HCT116 (cell line): ENCODE results near the gene PSENEN. TPM values are rescaled to one million over a fixed set of nuclear protein-coding genes. Genes with fewer than 3 reads are reported as not detected.

ENCODE experiments used
- ATAC-seq: fragments of 200-7000 bp; cut with Tn5 transposase; 2 replicates; pipeline ENCODE4 v1.9.1; 2020; ENCODE audit warnings: mild to moderate bottlenecking, moderate library complexity
- BruUV-seq: library from RNA; stranded (reverse); fragments of 400-500 nt; replicated peaks from 2 replicates; lab custom pipeline; 2021; lab: Mats Ljungman, UMichigan
- CTCF ChIA-PET: fragments of 300-600 bp; sonication (Branson Sonifier 250); formaldehyde crosslinking; loops from one replicate; lab custom pipeline; 2021; ENCODE audit warnings: antibody characterized with exemption; lab: Charles Lee
- POLR2A ChIA-PET: fragments of 300-600, 350-600 bp; sonication (Branson Sonifier 250); formaldehyde crosslinking; loops from one replicate; lab custom pipeline; 2021; ENCODE audit warnings: antibody characterized with exemption; lab: Charles Lee
- RAD21 ChIA-PET, 2 experiments: fragments of 300-600 bp; sonication (Branson Sonifier 250); formaldehyde crosslinking; loops; one replicate each; lab custom pipeline; 2023; ENCODE audit warnings: low total read pairs in 2 of 2; ENCODE audit not compliant: uncharacterized antibody in 2 of 2, unreplicated experiment in 2 of 2, low non-redundant PET in 1 of 2; lab: Charles Lee
- DNase-seq: peaks from one replicate; pipeline ENCODE4 v3.0.0-alpha.2; 2010; ENCODE audit warnings: low read depth, low spot score
- H2AFZ ChIP-seq: fragments of 200-600 bp; shearing (Covaris generic), sonication (generic); 2 replicates; pipeline ENCODE4 v1.6.1; 2017; ENCODE audit warnings: low read depth, mixed run types, mixed read lengths, antibody characterized with exemption, low read length; ENCODE audit not compliant: poor library complexity, severe bottlenecking
- H3K27ac ChIP-seq: 2 replicates; pipeline ENCODE4 v1.5.1; 2012; ENCODE audit warnings: low read depth, low read length
- H3K27me3 ChIP-seq: fragments of 200-600 bp; sonication (generic); 2 replicates; pipeline ENCODE4 v1.6.1; 2016; ENCODE audit warnings: mixed run types, low read length, mixed read lengths; ENCODE audit not compliant: insufficient read depth
- H3K36me3 ChIP-seq, 2 experiments: fragments of 200-500 bp in 1 of 2; fragments of 200-600 bp in 1 of 2; sonication (Bioruptor generic) in 1 of 2; sonication (generic) in 1 of 2; 2 replicates each; pipeline versions ENCODE4 v1.5.1 to v1.6.1; 2014 to 2016; ENCODE audit warnings: low read length in 2 of 2, inconsistent platforms in 1 of 2, mixed read lengths in 1 of 2, mixed run types in 1 of 2; ENCODE audit not compliant: insufficient read depth in 2 of 2, control insufficient read depth in 1 of 2
- H3K4me1 ChIP-seq, 2 experiments: fragments of 200-600 bp in 1 of 2; sonication (generic) in 1 of 2; 2 replicates each; pipeline versions ENCODE4 v1.5.1 to v1.6.1; 2012 to 2017; ENCODE audit warnings: low read length in 2 of 2, inconsistent platforms in 1 of 2, mild to moderate bottlenecking in 1 of 2, mixed read lengths in 1 of 2, mixed run types in 1 of 2, moderate library complexity in 1 of 2; ENCODE audit not compliant: insufficient read depth in 2 of 2, control insufficient read depth in 1 of 2
- H3K4me2 ChIP-seq: fragments of 200-600 bp; sonication (generic); 2 replicates; pipeline ENCODE4 v1.6.1; 2017; ENCODE audit warnings: mixed run types, low read length, mixed read lengths
- H3K4me3 ChIP-seq, 2 experiments: fragments of 200-600 bp in 1 of 2; sonication (generic) in 1 of 2; replicated peaks in 1 of 2; 2 replicates each; pipeline ENCODE4 v1.5.1; 2011 to 2016; ENCODE audit warnings: low read length in 2 of 2, control low read depth in 1 of 2, low read depth in 1 of 2, mild to moderate bottlenecking in 1 of 2, mixed read lengths in 1 of 2, mixed run types in 1 of 2
- H3K79me2 ChIP-seq: fragments of 200-600 bp; sonication (generic); 2 replicates; pipeline ENCODE4 v1.6.1; 2017; ENCODE audit warnings: mild to moderate bottlenecking, mixed run types, low read length, moderate library complexity, mixed read lengths; ENCODE audit not compliant: insufficient read depth
- H3K9ac ChIP-seq: fragments of 200-600 bp; sonication (generic); 2 replicates; pipeline ENCODE4 v1.6.1; 2016; ENCODE audit warnings: low read length, mixed read lengths
- H3K9me2 ChIP-seq: fragments of 200-600 bp; sonication (generic), shearing (Covaris generic); 2 replicates; pipeline ENCODE4 v1.6.1; 2017; ENCODE audit warnings: mixed run types, mild to moderate bottlenecking, moderate library complexity; ENCODE audit not compliant: insufficient read depth
- H3K9me3 ChIP-seq, 2 experiments: fragments of 200-500 bp in 1 of 2; fragments of 200-600 bp in 1 of 2; sonication (Bioruptor generic) in 1 of 2; sonication (generic) in 1 of 2; 2 replicates each; pipeline ENCODE4 v1.6.1; 2014 to 2017; ENCODE audit warnings: low read length in 2 of 2, mixed read lengths in 2 of 2, inconsistent platforms in 1 of 2, low read depth in 1 of 2, mild to moderate bottlenecking in 1 of 2, mixed run types in 1 of 2, moderate library complexity in 1 of 2; ENCODE audit not compliant: control insufficient read depth in 1 of 2, insufficient read depth in 1 of 2
- H4K20me1 ChIP-seq: fragments of 200-600 bp; sonication (generic), shearing (Covaris generic); 2 replicates; pipeline ENCODE4 v1.6.1; 2017; ENCODE audit warnings: mixed run types, mild to moderate bottlenecking, moderate library complexity; ENCODE audit not compliant: insufficient read depth
- CTCF ChIP-seq, 3 experiments: fragments of 200-600 bp in 1 of 3; sonication (generic) in 1 of 3; IDR thresholded peaks in 2 of 3; conservative IDR thresholded peaks in 1 of 3; 2 replicates each; pipeline ENCODE4 v1.5.1; 2012 to 2017; ENCODE audit warnings: low read depth in 2 of 3, low read length in 2 of 3, antibody characterized with exemption in 1 of 3, borderline replicate concordance in 1 of 3, control low read depth in 1 of 3, mild to moderate bottlenecking in 1 of 3, mixed read lengths in 1 of 3, mixed run types in 1 of 3, moderate library complexity in 1 of 3; ENCODE audit not compliant: insufficient read depth in 1 of 3
- EGR1 ChIP-seq: IDR thresholded peaks from 2 replicates; pipeline ENCODE4 v1.6.1; 2012; ENCODE audit warnings: low read depth
- FOSL1 ChIP-seq: IDR thresholded peaks from 2 replicates; pipeline ENCODE4 v1.6.1; 2012; ENCODE audit warnings: low read depth
- JUND ChIP-seq: IDR thresholded peaks from 2 replicates; pipeline ENCODE4 v1.6.1; 2012
- POLR2AphosphoS5 ChIP-seq: IDR thresholded peaks from 2 replicates; pipeline ENCODE4 v1.6.1; 2011; ENCODE audit warnings: mild to moderate bottlenecking, low read depth, low read length, moderate library complexity
- SP1 ChIP-seq: IDR thresholded peaks from 2 replicates; pipeline ENCODE4 v1.6.1; 2012; ENCODE audit warnings: low read depth
- intact Hi-C: fragments of 100-400 bp; cut with micrococcal nuclease; formaldehyde crosslinking; loops from 2 replicates; pipeline ENCODE4 v1.10.0; 2022
- total RNA-seq: library from RNA; stranded (reverse); gene quantifications from one replicate; pipeline ENCODE4 v1.2.1, GENCODE V29; 2021; ENCODE audit not compliant: unreplicated experiment

PSENEN gene
- total RNA-seq, 1 experiment from 2014 or later = 55.3 TPM

GRCh38 chr19:35702223-35703012 lies 43.0 kb upstream of the PSENEN start:
- intact Hi-C loops = no loop called here
- POLR2A ChIA-PET = interaction anchor here (0.7 to 1.3 kb wide), 6 partner anchors 41 to 117 kb away, joined by 3 to 4 read pairs (median 4); partner anchors contain the start of genes COX6B1, LIN37, PSENEN and U2AF1L4

GRCh38 chr19:35703343-35703742 lies 42.1 kb upstream of the PSENEN start:
- Histone ChIP-seq H3K9ac (no peak overlapping the region), H3K4me2 (no peak overlapping the region), H3K9me2 (no peaks in the 10 kb centered on the region), H3K27me3 (no peaks in the 10 kb centered on the region), H3K4me1 (peaks cover 0 to 10% of the 10 kb centered on the region in 2 experiments; a peak in 2 of 4 replicates), H3K9me3 (no peaks in the 10 kb centered on the region), H3K4me3 (no peak overlapping the region), H2AFZ (no peak overlapping the region), H3K79me2 (no peaks in the 10 kb centered on the region), H4K20me1 (no peaks in the 10 kb centered on the region), H3K36me3 (no peaks in the 10 kb centered on the region), H3K27ac (no peak overlapping the region)
- ATAC-seq (no peak), DNase-seq (no peak)
- ChIA-PET CTCF (interaction anchor here (0.6 to 2.2 kb wide), 3 partner anchors 9 to 347 kb away, joined by 4 to 10 read pairs (median 5); no protein-coding TSS in a partner anchor), RAD21 (no interaction called here), POLR2A (interaction anchor here (1.3 kb wide), 1 partner anchor 55 kb away, joined by 4 read pairs; the partner anchor contains the start of gene COX6B1)
- BruUV-seq = no TSS peak
- no peak for TF ChIP-seq CTCF (IDR thresholded peaks at IDR 0.05 in 2 of 3, conservative IDR thresholded peaks at IDR 0.05 in 1 of 3; ENCODE audit: borderline replicate concordance in 1 of 3, insufficient read depth in 1 of 3, low read depth in 2 of 3, low read length in 2 of 3)
- no peak for TF ChIP-seq EGR1
- no peak for TF ChIP-seq JUND
- intact Hi-C loops = no loop called here

More at GRCh38 chr19:35702223-35703012, 43.0 kb upstream of the PSENEN start:
- ChIA-PET CTCF (interaction anchor here (0.7 to 2.2 kb wide), 5 partner anchors 8 to 229 kb away, joined by 3 to 10 read pairs (median 4); partner anchors contain the start of genes PSENEN and U2AF1L4), RAD21 (no interaction called here)
- Histone ChIP-seq H3K36me3 (no peaks in the 10 kb centered on the region), H3K27me3 (no peaks in the 10 kb centered on the region), H3K27ac (no peak overlapping the region), H3K4me2 (peak overlapping the region; percentile 94), H3K4me3 (peak overlapping the region; percentile 40 to 59), H3K9me3 (no peaks in the 10 kb centered on the region), H3K9me2 (no peaks in the 10 kb centered on the region), H3K4me1 (peaks cover 0 to 10% of the 10 kb centered on the region in 2 experiments; a peak in 2 of 4 replicates), H3K79me2 (no peaks in the 10 kb centered on the region), H3K9ac (peak overlapping the region; percentile 41; the same call in 1 of the 2 replicates), H4K20me1 (no peaks in the 10 kb centered on the region), H2AFZ (peak overlapping the region; percentile 94)
- TF ChIP-seq FOSL1 (no peak), SP1 (peak; percentile 99), POLR2AphosphoS5 (peak; percentile 54)
- ATAC-seq = peak; percentile 100
- BruUV-seq = no TSS peak
- peak; percentile 96 for DNase-seq
